SK-N-SH treated with all-trans-retinoic acid at 6 μM for 48 hours (cell line): ENCODE results near the gene SIRPA.

Experiments used
- ARNTL ChIP-seq: fragments of 450-650 bp; formaldehyde crosslinking; IDR thresholded peaks from 2 replicates; pipeline ENCODE4 v1.5.0; 2020; ENCODE audit warnings: low read depth, mild to moderate bottlenecking, moderate library complexity, borderline replicate concordance
- BACH2 ChIP-seq: fragments of 250-450 bp; sonication (Bioruptor Pico); IDR thresholded peaks from 2 replicates; pipeline ENCODE4 v1.9.0; 2021; ENCODE audit warnings: mild to moderate bottlenecking, borderline replicate concordance
- CSDC2 ChIP-seq: fragments of 250-450 bp; sonication (Bioruptor Pico); IDR thresholded peaks from 2 replicates; pipeline ENCODE4 v1.5.0; 2020; ENCODE audit warnings: mild to moderate bottlenecking, moderate library complexity
- GLIS3 ChIP-seq: fragments of 250-450 bp; sonication (Bioruptor Pico); IDR thresholded peaks from 2 replicates; pipeline ENCODE4 v1.5.0; 2020; ENCODE audit warnings: mild to moderate bottlenecking, moderate library complexity
- OSR1 ChIP-seq: fragments of 250-450 bp; sonication (Bioruptor Pico); IDR thresholded peaks from 2 replicates; pipeline ENCODE4 v1.8.0; 2022; ENCODE audit warnings: moderate library complexity, mild to moderate bottlenecking, inconsistent platforms
- RARB ChIP-seq: fragments of 250-450 bp; sonication (Bioruptor Pico); IDR thresholded peaks from 2 replicates; pipeline ENCODE4 v1.8.0; 2021; ENCODE audit warnings: mild to moderate bottlenecking, moderate library complexity
- TCF4 ChIP-seq: fragments of 250-450 bp; sonication (Bioruptor Pico); IDR thresholded peaks from 2 replicates; pipeline ENCODE4 v1.8.0; 2021; ENCODE audit warnings: mild to moderate bottlenecking, moderate library complexity, borderline replicate concordance
- TF ChIP-seq, protein P1 (sequence below): fragments of 250-450 bp; sonication (Bioruptor Pico); IDR thresholded peaks from 2 replicates; pipeline ENCODE4 v1.5.1; 2020; ENCODE audit warnings: low read depth, mild to moderate bottlenecking, moderate library complexity

- TF ChIP-seq, protein P1, sequence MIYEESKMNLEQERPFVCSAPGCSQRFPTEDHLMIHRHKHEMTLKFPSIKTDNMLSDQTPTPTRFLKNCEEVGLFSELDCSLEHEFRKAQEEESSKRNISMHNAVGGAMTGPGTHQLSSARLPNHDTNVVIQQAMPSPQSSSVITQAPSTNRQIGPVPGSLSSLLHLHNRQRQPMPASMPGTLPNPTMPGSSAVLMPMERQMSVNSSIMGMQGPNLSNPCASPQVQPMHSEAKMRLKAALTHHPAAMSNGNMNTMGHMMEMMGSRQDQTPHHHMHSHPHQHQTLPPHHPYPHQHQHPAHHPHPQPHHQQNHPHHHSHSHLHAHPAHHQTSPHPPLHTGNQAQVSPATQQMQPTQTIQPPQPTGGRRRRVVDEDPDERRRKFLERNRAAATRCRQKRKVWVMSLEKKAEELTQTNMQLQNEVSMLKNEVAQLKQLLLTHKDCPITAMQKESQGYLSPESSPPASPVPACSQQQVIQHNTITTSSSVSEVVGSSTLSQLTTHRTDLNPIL = no peak
- TF ChIP-seq BACH2 (no peak), ARNTL (CRISPR knock-in tag) (no peak), GLIS3 (CRISPR knock-in tag) (no peak), RARB (CRISPR knock-in tag) (no peak), TCF4 (CRISPR knock-in tag) (no peak), OSR1 (no peak), CSDC2 (CRISPR knock-in tag) (no peak)
Observed at GRCh38 chr20:1846341-1846740, 48.9 kb upstream of the SIRPA start.
